HG02870 (cell line): ENCODE measurements around the gene ABLIM1.

ENCODE experiments used
- ATAC-seq: cut with Tn5 transposase; IDR thresholded peaks from one replicate; pipeline ENCODE4 v1.9.1; 2021; ENCODE audit warnings: mild to moderate bottlenecking, moderate library complexity; ENCODE audit not compliant: unreplicated experiment

Gene ABLIM1

DNA sequence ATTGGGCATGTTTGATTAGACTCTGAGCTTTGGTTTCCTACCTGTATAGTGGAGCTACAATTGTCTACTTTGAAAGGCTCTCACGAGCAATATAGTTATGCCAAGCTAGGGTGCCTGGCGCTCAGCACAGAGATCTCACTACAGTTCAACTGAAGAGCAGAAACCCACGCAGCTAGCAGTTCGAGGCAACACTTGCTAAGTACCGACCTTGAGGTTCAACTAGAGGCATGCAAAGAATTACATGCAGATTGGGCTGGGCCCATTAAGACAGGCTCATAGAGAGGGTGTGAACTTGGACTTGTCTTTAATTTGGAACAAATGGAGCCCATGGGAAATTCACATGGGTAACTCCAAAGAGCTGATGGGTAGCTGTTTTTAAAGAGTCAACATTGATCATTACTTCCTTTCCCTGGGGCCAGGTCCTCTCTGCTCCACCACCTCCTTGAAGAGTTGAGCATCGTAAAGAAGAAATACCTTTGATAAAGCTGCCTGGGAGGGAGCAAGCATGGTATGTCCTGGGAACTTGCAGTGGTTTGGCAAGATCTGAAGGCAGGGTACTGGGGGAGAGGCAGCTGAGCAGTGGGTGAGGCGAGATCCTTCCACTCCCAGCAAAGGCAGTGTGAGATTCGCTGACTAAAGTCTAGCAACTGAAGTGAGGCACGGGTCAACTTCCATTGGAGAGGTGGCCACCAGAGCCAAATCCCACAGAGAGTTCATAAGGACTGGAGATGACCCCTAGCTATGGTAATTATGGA is 228.3 kb downstream of the ABLIM1 start:
- no peak for ATAC-seq

DNA sequence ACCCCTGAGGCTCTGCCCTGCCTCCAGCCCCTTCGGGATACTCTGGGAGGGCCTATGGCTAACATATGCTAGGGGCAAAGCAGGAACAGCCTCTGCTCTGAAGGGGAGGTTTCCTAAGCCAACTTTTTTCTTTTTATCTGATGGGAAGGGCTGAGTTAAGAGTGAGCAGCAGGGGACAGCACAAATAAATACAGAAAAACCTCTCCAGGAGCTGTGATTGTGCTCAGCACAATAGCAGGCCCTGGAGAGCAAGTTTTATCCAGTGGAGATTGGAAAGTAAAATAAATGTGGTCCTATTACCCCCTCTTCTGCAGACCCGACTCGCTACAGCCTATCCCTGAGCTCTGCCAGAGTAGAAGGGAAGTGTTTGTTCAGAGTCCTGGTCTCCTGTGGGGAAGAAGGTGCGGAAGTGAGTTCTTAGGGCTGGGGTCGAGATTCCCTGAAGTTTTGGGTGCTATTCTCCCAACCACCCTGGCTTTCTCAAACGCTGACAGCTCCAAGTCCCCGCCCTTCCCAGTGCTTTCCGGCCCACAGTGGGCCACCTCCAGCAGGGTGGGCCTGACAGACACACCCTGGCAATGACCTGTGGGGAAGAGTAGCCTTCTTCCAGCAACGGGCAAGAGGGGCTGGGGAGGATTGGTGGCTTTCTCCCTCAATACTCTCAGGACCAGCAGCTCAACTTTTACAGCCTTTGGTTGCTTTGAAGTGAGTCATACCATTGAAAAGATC is 230.8 kb downstream of the ABLIM1 start:
- ATAC-seq, result no peak

DNA sequence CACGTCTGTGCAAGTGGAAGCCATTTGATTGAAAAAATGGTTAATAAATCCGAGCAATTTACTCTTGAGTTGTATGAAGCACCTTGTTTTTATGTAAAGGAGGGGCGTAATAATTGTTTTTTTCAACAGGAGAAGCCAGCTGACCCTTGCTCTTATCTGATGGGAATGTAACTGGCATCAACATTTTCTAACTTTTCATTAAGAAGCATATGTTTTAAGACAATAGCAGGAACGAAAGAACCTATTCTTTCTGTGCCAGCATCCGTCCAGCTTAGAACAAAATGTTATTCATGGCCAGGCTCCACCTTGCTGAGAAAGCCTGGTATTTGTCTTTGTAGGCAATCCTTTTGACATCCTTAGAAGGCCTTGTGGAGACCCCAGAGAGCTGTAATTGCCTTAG is 231.6 kb downstream of the ABLIM1 start:
- ATAC-seq, result no peak

DNA sequence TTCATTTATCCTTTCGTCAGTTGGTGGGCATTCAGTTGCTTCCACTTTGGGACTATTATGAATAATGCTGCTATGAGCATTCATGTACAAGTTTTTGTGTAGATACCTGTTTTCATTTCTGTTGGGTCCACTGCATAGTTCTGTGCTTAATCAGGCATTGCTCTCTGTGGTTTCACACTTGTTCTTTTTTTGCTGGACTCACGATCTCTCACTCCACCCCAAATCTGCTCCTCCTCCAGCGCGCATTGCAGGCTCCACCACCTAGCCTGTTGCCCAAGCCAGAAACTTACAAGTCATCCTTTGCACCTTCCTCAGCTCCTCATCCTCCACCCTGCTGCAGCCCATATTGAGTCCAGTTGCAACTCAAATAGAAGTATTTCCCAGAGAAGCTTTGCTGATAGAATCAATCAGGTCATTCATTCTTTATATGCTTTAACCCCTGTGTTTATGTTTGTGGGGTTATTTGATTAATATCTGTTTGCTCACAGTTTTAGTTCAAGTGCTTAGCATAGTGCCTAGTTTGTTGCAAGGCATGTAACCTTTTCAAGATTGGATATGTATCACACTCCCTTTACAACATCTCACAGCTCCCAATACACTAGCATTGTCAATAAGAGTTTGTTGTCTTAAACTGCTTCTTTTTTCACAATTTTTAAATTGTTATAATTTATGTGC is 237.1 kb downstream of the ABLIM1 start:
- ATAC-seq, result no peak

DNA sequence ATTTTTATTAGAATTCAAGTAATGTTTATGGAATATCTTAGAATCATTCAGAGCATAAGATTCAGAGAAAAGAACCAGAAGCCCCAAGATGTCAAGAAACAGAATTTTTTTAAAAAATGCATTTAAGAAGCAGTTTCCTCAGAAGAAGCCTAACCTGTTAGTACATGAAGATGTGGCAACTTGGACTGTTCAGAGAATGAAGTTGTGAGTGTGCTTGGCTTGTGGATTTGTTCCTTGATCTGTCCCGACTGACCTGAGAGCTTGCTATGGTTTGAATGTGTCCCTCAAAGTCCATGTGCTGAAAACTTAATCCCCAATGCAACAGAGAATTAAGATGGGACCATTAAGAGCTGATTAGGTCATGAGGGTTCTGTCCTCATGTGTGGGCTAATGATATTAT is 240.0 kb downstream of the ABLIM1 start:
- no peak for ATAC-seq

DNA sequence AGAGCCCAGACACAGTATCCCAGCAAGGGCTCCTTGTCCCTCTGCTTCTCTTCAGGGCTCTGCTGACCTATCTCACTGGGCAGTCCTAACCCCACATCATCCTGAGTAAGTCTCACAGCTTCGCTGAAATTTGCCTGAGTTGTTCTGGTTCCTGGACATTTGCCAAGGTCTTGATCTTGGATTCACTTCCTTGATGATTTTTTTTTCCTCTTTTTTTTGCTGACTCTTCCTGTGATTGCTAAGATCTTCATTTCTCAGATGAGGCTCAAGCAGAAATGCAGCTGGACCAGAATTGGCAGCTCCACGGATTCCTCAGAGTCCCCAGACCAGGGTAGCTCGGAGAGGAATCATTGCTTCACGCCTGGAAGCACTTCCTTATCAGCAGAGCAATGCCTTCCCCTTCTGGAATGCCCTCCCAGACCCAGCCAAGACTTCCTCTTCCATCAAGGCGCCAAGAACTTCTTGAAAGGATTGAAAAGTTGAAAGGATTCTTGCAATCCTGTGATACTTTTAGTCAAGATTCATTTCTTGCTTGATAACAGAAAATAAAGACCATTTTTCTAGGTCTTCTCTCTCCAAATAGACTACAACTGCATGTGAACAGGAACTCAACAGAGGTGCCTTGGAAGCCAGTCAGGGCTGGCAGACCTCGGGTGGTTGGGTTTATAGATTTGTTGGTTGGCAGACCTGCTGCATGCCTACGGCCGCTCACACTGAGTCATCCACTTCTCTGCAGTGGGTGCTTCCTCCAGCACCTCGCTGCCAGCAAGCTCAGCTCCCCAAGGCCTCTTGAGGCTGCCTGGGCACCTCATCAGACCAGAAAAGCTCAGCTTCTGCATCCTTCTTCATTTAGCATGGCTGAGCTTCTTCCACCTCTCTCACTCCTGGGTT is 244.9 kb downstream of the ABLIM1 start:
- no peak for ATAC-seq

DNA sequence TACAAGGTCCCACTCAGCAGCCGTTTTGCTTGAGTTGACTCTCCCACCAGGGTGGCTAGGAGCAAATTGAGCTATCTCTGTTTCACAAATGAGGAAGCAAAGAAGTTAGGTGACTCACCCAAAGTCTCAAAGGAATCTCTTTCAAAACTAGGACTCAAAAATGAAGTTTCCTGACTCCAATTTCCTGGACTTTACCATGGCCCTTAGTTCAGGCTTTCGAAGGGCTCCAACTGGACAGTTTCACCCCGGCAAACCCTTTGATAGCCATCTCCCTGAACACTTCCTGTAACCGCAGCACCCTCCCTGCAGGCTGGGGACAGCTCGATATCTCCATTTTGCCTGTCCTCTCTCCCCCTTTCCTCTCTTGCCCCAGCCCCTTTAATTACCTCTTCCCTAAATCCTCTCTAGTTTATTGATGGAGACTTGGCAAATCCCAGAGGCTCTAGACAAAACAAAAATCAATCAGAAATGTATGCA is 249.1 kb downstream of the ABLIM1 start:
- no peak for ATAC-seq

DNA sequence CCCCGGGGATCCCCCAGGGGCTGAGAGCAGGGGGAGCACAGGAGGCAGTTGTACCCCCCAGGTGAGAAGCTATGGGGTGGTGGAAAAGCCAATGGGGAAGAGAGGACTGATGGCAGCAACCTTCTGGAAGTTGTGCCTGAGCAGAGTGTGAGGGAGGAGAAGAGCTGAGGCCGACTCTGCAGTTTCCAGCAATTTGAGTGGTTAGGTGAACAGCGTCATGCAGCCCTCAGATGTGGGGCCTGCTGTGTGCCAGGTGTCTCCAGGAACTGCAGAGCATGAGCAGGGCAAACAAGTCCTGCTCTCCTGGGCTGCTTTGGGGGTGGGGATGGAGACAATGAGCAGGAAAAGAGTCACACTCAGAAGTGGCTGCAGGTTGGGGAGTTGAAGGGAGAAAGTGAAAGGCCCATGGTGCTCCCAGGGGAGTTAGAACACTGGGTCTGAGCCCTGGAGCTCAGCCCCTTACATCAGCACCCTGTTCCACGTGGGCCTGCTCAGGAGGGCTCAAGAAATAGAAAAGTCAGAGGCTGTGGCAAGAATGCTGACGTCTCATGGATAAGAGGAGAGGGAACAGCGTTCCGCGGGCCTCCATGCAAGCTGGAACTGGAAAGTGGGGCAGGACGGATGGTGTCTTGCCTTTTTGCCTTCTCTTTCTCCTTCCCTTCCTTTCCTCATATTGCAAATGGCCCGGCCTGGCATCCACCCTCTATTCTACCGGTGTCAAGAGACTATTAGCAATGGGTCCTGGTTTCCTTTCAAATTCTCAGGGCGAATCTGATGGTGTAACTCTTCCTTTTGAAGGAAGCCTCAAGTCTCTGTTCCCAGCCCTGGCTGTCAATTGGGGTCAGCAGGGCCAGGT is 249.7 kb downstream of the ABLIM1 start:
- ATAC-seq, result no peak

DNA sequence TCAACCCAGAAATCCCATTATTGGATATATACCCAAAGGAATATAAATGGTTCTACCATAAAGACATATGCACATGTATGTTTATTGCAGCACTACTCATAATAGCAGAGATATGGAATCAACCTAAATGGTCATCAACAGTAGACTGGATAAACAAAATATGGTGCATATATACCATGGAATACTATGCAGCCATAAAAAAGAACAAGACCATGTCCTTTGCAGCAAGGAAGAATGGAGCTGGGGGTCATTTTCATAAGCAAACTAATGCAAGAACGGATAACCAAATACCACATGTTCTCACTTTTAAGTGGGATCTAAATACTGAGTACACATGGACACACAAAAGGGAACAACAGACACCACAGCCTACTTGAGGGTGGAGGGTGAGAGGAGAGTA is 251.6 kb downstream of the ABLIM1 start:
- no peak for ATAC-seq

DNA sequence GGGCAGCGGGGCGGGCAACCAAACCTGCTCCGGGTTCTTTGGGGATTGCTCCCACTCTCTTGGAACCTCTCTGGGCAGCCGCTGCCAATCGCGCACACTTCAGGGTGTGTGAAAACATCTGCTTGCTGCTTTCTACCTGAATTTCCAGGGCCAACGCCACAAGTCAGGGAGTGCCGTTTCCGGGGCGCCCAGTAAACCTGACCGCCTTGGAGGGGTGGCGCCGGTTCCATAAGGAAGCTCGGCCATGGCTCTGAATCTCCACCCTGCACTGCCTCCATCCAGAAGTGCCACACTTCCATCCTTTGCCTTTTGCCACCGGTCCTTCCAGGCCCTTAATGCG is 253.1 kb downstream of the ABLIM1 start:
- ATAC-seq, result no peak

DNA sequence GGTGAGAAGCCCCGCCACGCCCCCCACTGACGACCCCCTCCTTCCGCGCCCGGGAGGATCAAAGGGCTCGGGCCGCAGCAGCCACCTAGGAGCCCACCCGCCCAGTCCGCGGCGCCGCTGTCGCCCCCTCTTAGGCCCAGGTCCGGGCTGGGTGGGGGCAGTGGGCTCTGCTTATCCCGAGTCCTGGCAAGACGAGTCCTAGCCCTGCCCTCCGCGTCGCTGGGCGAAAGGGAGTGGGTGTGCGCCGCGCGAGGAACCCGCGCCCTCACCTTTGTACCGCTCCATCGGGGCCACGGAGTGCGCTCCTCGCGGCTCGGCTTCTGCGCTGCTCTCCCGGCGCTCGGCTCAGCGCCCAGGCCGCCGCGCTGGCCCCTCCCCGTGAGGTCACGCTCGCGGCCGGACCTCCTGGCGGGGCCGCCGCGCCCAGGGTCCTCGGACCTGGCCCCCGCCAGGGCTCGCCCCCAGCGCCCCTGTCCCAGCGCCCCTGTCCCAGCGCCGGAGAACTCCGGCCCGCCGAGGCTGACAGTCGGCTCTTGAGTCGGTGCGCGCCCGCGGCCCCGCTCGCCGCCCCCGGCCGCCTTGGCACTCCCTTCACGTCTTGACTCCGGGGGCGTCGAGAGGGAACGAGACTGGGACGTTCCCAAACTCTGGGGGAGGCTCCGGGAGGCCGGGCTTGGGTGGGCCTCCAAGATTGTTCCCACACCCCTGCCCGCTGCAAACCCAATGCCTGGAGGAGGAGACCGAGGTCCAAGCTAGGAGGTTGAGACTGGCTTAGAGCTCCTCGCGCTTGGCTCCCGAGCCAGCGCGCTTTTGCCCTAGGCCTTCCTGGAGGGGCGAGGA is 253.7 kb downstream of the ABLIM1 start, which contains the start of gene AFAP1L2:
Gene AFAP1L2 (minus strand): TSS at position 332 of the 840 bp plus-strand sequence. CDS start 47 bp downstream, at position 285.
- no peak for ATAC-seq

DNA sequence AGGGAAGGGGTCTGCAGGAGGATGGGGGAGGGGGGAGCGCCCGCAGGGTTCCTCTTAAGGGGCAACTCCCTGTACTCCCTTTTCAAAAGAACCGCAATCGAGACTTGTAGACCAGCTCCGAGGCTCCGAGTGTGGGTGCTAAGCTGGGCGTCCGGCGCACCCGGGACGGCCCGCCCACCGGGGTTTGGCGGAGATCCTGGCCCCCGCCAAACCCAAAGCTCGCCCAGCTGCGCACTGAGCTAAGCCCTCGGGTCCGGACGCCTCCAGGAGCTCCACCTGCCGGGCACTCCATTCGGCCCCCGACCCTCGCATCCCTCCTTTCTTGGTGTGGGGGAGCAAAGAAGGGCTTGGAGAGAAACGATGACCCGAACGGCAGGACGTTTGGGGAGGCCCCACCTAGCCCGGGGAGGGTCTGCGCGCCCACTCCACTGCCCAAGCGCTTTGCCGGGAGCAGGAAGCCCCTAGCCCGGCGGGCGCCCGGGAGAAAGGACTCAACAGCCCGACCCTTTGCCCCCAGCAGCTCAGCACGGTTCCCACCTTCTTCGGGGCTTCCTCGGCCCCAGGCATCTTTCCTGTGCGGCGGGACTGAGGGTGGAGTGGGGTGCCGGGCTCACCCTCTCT is 254.4 kb downstream of the ABLIM1 start:
- no peak for ATAC-seq

DNA sequence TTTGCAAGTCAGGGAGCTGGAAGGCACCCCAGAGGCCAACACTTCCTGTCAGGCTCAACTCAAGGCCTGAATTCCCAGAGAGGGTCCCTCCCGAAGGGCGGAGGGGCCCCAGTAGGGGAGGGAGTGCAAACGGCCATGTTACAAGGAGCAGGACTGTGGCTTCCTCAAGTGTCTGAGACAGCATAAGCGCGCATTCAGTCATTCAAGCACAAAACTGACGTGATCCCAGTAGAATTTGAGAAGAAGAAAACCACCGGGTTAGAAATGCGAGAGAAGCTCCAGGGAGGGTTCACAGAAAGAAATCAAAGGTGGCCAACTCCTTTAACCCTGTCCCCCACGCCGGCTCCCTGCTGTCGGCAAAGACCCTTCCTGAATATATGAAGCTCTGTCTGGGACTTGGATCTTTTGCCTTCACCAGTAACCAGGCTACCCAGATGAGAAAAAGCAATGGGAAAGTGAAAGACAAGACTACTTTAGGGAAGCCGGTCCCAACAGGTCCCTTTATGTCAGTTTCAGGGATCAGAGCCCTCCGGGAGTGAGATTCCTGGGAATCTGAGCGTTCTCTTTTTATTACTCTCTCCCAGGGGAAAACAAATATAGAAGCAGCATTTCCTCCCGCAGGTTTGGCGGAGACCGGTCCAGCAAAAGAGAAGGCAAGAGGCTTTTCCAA is 255.1 kb downstream of the ABLIM1 start:
- no peak for ATAC-seq

DNA sequence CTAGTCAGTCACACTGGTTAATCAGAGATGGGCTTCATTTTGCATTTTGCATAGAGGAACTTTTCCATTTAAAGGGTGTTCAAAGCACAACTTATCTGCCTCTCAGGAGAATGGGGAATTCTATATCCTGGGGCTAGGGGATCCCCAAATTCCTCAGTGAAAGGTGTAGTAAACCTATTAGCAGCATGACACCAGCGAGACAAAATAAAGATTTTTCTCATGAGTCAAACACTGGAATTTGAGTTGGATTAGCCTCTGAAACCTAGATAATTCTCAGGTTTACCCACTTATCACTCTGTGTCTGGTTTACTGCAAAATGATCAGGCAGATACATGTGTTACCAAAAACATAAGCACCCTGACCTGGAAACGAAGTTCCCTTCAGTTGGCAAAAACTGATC is 255.8 kb downstream of the ABLIM1 start:
- ATAC-seq, result no peak

DNA sequence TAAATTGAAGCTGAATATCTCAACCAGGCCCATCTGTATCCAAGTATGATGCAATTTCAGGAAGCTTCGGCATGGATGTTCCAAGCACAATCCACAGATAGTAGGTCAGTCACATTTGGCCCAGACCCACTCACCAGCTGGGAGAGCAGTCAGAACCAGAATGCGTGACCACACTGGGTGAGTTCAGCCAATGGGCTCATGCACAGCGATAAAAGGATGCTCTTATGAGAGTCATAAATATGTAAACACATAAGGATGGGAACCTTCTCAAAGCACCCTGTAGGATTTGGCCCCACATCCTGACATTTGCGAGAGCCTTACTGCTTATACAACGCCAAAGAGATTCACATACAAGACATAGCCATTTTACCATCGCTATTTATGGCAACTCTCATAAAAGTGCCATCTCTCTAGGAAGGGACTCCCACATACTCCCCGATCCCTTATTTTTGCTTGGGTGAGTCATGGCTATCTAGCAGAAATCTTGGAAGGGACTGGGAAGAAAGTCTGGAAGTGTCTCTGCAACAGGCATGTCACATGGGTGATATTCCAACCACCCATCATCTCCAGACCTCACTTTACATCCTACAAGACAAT is 256.8 kb downstream of the ABLIM1 start:
- no peak for ATAC-seq

DNA sequence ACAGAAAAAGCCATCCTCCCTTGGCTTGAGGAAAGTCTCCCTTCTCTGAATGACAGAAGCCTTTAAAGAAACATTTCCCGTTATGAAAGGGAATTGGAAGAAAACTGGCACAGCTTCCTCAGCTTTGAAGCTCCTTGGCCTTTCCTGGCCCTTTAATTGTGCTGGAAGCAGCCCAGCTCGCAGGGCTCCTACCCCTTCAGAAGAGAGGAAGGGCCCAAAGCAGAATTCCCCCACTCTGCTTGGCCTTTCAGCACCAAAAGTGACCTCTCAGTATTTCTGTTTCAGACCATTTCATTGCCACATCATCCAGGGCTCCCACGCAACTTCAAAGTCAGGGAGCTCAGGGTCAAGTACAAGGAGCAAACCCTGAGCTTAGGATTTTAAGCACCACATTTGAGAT is 258.0 kb downstream of the ABLIM1 start:
- ATAC-seq, result no peak

DNA sequence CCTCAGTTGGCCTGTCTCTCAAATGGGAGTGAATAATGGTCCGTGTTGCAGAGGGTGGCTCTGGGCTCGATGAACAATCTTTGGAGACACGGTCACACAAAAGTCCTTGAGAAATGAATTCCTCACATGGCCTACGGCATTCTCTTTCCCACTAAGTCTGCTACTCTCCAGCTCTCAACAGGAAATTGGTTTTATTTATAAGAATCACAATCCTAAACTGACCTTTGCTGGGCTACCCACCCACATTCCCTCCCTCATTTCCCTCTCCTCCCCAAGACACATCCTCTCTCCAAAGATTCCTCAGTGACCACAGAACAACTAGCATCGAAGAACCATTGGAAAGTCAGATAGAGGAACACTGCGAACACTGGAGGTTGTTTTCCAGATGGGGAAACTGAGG is 258.5 kb downstream of the ABLIM1 start:
- no peak for ATAC-seq
